Activated T-cell treated with anti-CD3 and anti-CD28 coated beads for 1 hour (primary cell): Measurements from ENCODE around the gene ZNF768.
"Not testable (repeated sequence)": the region's sequence is repeated elsewhere in the genome, so short reads cannot be mapped to it uniquely, and the experiment has no call there.

Experiments used
- DNase-seq: peaks from one replicate; pipeline ENCODE4 v3.0.0-alpha.2; 2020; ENCODE audit warnings: low read depth

Gene ZNF768

DNA sequence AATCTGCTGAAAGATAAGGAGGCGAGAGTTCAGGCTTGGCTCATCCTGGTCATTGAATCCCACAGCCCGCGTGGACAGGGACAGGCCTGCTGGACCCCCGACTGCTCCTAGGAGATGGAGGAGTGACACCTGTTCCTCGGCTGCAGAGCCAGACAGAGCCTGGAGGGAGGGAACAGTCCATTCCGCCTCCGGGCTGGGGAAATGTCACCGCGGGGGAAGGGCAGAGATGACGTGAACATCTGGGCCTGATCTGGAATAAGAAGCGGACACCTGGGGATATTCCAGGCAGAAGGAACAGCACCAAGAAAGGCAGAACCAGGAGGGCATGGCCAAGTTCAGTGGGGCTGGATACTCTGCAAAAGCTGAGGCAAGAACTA, 6.8 kb upstream of the ZNF768 start:
- DNase-seq = no peak

DNA sequence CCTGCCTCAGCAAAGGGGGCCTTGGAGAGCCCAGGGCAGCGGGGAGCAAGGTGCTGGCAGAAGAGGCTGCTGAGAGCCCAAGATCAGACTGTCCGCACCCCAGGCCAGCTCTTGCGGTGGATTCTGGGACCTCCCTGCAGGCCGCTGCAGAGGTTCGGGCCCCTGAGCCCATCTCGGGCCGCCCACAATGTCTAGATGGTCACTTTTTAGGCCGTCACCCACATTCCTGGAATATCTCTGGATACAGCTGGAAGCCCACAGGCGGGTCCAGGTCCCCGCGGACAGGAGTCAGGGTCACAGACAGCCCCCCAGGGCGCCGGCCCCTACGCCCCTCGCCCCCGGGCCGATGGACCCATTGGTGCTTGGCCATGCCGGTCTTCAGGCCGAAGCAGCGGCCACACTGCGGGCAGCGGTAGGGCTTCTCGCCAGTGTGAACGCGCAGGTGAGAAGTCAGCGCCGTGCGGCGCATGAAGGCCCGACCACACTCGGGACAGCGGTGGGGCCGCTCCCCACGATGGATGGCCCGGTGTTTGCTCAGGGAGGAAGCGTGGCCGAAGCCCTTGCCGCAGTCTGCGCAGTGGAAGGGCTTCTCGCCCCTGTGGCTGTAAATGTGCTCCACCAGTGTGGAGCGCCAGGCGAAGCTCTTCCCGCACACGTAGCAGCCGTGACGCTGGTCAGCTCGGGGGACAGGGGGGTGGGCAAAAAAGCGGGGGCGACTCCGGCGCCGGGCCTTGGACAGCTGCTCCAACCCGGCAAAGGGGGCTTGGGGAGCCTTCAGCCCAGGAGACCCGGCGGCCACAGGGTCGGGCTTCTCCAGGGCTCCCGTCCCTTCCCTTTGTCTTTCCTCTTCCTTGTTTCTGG, 6.1 kb upstream of the ZNF768 start:
- no peak for DNase-seq

DNA sequence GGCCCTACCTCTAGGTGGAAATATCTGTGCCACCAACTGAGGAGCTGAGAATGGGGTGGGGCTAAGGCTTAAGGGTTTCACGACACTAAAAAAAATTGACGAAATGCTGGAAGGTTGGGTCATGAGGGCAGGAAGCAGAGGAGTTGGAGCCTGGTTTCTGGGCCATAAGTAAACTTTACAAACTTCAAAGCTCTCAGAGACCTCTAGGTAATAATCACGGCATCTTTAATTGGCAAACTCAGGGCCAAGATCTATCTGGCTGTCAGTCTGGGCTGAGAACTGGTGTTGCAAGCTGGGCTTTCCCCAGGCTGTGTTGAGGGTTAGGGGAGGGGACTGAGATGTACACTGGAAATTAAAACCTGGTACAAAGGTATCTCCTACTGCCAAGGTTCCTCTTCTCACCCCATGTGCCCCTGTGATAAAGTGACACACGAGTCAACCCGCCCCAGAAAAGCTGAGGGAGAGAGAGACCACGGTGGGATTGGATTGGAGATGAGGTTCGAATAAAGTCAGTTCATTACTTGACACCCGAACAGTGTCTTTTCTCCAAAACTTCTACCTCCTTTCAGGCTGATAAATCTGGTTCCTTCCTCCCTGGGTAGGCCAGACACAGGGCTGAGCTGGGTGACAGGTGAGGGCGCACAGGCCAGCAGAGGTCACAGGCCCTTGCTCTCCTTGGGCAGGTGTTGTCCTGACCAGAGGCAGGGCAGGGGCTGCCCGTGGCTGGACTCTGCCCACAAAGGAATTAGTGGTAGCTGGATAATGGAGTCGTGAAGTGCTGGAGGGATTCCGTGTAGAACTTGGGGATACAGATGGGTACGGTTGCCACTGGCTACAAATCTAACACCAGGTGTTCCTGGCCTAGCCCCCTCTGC, 4.0 kb upstream of the ZNF768 start:
- DNase-seq = no peak

DNA sequence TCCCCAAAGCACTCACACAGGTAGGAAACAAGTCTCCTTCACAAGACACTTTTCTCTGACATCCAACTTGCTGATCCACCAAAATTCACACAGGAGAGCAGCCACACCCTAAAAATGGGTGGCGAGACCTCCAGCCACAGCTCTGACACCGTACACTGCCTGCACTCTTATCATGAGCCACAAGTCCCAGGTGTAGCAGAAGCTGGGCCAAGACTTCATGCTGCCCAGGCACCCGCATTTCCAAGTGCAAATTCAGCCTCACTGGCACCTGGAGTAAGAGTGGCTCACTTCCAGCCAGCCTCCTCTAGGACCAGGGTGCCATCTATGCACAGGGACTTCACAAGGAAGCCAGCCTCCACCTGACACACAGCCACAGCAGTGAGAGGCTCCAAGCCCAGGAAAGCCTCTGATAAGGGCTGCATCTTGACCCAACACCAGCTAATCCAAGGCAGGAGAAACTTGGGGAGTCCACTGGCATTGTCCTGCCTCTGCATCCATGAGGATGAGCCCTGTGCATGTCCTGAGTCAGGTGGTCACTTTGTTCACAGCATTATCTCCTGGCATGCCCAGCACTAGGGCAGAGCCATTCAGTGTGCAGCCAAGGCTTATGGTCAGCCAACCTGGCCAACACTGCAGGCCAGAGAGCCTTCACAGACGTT, 2.6 kb upstream of the ZNF768 start:
- no peak for DNase-seq

DNA sequence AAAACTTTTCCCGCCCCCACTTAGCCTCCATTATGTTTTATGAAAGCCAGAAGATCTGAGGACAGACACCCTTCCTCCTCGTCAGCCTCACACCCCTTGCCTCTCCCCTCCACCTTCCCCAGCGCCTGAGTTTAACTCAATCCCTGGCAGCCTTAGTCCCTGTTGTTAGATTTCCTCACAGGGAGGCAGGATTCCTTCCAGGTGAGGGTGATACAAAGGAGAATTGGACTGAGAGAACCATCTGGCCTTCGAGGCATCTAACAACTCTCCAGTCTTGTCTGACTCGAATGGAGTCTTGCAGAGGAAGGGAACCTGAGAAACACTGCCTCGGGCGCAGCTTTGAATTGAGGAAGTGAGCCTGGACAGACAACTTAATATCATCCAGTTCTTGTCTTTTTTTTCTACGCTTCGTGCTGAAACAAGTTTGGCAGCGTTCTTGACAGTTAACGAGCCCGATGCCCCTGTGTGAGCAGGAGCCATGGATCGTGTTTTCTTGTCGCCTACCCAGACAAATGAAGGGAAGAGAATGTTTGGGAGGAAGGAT, 1.3 kb upstream of the ZNF768 start:
- no peak for DNase-seq

DNA sequence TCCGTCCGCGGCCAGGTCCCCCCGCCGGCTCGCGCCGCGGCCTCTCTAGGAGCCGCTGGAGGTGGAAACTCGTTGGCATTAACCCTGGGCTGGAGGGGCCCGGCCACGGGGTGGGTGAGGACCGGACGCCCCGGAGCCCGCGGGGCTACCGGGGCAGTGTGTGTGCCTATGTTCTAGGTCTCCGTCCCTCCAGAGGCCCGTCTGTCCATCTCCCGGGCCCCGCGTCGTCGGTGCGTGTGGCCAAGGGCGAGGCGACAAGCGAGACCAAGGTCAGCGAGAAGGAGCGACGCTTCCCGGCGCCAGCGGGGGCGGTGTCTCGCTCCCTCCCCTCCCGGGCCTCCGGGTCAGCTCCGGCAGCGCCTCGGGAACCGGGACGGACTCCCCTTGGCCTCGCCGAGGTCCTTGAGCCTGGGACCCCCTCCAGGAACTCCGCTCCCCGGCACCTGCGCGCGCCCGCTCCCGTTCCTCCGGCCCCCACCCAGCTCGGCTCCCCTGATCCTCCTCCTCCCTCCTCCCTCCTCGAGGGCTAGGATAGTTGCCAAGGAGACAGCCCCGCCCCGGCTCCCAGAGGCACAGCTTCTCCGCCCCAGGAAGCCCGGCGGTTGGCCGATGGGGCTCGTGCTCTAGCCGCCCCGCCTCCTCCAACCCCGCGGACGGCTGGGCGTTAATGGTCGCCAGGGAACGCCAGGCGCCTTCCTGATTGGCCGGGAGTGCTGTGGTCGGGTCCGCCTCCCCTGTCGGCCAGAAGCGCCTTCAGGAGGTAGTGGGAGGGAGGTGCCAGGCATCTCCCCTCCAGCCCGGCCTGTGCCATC, 663 bp upstream of the ZNF768 start:
- peak; percentile 76 for DNase-seq

DNA sequence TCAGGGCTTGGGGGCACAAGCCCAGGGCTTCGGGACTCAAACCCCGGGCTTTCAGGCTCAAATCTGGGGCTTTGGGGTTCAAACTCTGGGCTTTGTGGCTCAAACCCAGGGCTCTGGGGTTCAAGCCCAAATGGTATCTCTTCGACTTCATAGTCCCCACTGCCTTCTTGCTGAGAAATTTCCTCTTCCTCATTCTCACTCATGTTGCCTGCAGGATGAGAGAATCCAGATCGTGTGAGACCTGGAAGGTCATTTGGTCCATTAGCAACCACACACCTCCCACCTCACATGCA, 576 bp downstream of the ZNF768 start:
- no peak for DNase-seq

DNA sequence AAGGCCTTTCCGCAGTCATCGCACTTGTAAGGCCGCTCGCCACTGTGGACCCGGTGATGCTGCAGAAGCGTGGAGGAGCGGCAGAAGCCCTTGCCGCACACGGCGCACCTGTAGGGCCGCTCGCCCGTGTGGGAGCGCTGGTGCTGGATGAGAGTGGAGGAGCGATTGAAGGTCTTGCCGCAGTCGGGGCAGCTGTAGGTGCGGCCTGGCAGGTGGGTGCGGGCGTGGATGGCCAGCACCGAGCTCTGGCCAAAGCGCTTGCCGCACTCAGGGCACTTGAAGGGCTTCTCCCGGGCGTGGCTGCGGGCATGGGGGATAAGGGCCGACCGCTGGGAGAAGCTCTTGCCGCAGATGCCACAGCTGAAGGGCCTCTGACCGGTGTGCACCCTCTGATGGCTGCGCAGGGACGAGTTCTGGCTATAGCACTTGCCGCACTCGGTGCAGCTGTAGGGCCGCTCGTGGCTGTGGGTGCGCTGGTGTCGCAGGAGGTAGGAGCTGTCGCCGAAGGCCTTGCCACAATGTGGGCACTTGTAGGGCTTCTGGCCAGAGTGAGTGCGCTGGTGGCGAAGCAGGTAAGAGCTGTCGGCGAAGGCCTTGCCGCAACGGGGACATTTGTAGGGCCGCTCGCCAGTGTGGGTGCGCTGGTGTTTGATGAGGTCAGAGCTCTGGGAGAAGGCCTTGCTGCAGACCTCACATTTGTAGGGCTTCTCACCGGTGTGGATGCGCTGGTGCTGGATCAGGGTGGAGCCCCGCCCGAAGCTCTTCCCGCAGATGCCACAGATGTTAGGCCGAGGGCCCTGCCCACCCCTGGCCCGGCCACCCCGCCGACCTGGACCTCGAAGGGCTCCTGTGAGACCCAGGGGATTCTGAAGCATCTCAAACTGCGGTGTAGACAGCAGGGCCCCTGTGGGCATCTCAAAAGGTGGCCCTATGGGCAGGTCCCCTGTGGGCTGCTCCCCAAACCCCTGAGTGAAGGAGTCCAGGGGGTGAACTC, 1.5 kb downstream of the ZNF768 start:
- DNase-seq = no peak

DNA sequence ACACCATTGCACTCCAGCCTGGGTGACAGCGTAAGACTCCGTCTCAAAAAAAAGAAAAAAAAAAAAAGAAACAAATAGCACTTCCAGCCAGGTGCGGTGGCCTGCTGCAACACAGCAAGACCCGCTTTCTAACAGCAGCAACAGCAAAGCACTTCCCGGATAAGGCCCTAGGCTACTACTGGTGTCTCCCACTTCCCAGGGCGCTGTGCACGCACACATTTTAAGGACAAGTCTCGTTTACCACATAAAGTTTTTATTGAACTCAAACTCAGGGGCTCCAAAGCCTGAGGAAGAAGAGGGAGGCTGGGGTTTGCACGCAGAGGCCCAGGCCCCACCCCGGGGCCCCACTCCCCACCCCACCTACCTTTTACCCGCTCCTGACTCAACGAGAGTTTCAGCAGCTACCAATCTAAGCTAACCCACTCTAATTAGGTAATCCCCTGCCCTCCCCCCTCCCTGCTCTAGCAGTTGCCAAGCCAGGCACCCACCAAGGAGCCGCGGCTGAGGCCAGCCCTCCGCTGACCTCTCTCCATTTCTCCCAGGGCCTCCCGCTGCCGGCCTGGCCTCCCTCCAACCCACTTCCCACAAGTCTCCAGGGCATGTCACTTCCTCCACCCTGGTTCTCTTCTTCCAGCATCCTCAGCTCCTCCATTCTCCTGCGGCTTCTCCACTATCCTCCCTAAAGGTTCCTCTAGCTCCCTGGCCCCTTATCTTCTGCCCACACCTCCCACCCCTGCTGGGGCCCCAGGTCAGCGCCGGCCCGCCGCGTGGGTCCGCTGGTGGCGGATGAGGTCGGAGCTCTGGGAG, 2.4 kb downstream of the ZNF768 start:
- no peak for DNase-seq

DNA sequence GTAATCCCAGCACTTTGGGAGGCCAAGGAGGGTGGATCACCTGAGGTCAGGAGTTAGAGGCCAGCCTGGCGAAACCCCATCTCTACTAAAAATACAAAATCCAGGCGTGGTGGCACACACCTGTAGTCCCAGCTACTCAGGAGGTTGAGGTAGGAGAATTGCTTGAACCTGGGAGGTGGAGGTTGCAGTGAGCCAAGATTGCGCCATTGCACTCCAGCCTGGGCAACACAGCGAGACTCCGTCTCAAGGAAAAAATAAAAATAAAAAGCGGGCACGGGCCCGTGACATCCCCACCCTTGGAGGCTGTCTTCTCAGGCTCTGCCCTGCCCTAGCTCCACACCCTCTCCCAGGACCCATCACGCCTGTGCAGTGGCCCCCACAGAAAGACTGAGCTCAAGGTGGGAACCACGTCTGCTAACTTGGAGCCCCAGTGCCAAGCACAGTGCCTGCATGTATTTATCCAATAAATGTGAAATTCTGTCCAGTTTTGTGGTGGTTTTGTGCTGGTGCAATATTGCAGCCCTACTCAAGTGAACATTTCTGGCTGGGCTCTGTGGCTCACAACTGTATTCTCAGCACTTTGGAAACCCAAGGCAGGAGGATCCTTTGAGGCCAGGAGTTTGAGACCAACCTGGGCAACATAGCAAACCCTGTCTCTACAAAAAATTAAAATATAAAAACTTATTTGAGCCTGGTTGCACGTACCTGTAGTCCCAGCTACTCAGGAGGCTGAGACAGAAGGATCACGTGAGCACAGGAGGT, 3.5 kb downstream of the ZNF768 start:
- DNase-seq = not testable (repeated sequence)

DNA sequence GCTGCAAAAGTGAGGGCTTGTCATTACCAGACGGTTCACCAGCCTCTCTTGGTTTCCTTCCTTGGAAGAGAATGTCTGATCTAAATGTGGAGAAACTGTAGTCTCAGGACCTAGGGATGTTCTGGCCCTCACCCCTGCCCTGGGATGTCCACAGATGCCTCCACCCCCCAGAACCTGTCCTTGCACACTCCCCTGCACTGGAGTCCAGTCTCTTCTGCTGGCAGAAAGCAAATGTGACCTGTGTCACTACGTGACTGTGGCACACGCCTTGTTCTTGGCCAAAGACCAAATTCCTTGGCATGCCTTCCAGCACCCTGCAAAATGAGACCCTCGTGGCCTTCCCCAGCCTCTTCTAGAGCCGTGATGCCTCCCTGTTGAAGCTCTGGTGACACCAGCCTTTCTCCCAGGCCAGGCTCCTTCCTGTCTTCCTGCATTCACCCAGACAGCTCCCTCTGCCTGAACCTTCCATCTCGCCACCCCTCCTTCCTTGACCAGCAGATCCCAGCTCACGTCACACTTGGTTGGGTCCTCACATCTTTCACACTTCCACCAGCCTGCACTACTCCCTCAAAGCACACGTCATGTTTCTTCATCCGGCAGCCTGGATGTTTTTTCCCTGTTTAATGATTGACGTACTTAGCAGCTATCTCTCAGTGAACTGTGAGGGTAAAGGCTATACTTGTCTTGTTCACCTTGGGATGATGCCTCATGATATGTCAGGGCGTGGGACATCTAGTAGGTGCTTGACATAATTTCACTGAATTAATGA, 4.3 kb downstream of the ZNF768 start:
- no peak for DNase-seq

DNA sequence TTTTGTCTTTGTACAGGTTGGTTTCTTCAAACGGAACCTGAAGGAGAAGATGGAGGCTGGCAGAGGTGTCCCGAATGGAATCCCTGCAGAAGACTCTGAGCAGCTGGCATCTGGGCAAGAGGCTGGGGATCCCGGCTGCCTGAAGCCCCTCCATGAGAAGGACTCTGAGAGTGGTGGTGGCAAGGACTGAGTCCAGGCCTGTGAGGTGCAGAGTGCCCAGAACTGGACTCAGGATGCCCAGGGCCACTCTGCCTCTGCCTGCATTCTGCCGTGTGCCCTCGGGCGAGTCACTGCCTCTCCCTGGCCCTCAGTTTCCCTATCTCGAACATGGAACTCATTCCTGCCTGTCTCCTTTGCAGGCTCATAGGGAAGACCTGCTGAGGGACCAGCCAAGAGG, 4.9 kb downstream of the ZNF768 start:
- no peak for DNase-seq

DNA sequence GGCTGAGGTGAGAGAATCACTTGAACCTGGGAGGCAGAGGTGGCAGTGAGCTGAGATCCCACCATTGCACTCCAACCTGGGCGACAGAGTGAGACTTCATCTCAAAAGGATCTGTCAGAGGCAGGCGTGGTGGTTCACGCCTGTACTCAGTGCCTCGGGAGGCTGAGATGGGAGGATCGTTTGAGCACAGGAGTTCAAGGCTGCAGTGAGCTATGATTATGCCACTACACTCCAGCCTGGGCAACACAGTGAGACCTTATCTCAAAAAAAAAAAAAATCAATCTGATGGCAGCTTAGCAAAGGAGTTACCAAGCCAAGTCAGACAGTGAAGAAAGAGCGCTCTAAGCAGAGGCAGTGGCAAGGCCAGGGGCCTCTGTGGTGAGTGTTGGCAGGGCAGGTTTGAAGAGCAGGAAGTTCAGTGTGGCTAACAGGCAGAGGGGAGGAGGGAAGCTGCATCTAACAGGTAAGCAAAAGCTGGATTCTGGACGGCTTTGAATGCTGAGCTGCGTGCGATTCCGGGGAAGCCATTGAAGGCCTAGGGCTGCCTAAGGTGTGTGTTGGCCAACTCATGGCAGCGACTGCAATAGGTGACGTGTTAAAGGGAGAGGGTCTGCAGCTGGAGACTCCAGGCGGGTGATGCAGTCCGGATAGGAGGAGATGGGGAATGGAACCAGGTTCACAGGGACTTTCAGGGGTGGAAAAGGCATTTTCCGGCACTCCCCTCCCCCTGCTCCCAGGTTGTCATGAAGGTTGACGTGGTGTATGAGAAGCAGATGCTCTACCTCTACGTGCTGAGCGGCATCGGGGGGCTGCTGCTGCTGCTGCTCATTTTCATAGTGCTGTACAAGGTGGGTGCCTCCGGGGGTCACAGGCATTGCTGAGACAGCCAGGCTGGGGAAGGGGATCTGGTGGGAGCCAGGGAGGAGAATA, 7.0 kb downstream of the ZNF768 start:
- DNase-seq = no peak

DNA sequence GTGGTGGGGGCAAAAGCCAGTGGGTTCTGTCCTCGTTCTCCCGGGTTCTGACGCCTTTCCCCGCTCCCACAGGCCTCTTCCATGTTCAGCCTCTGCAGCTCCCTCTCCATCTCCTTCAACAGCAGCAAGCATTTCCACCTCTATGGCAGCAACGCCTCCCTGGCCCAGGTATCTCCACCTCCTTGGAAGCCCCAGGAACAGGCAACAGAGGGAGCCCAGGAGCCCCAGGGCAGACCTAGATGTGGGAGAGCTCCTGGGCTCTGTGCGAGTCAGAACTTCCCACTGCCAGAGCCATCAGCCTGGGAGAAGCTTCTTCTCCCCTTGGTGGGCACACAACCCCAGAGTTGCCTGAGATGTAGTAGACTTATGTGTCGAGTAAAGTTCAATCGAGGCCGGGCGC, 7.8 kb downstream of the ZNF768 start:
- DNase-seq = no peak

DNA sequence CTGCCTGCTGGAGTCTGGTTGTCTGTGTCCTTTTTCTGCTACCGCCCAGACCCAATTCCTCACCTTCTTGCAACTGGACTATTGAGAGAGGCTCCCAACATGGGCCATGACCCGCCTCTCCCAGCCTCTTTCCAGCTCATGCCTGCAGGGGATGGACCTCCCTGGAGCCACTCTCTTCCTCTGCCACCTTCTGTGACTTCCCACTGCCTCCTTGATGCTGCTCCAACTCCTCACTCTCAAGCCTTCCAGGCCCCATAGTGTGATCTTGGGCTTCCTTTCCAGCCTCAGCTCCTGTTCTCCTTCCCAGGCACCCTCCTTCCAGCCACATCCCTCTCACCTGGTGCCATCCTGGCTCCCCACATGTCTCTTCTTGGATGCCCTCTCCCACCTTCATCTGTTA, 11.1 kb downstream of the ZNF768 start:
- no peak for DNase-seq

DNA sequence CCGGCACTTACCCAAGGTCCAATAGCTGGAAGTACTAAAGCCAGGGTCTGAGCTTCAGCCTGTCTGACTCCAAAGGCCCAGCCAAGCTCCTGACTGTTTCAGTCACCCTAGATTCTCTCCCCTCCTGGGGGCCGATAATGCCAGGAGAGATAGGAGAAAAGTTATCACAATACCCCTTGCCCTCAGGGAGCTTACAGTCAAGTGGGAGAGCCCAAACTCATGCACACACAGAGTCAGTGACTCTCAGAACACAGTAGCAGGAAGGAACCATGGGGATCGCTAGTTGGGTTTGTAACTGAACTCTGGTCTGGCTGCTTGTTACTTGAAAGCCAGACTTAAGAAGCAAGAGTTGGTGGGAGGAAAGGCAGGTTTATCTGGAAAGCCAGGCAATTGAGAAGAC, 14.9 kb downstream of the ZNF768 start:
- no peak for DNase-seq

DNA sequence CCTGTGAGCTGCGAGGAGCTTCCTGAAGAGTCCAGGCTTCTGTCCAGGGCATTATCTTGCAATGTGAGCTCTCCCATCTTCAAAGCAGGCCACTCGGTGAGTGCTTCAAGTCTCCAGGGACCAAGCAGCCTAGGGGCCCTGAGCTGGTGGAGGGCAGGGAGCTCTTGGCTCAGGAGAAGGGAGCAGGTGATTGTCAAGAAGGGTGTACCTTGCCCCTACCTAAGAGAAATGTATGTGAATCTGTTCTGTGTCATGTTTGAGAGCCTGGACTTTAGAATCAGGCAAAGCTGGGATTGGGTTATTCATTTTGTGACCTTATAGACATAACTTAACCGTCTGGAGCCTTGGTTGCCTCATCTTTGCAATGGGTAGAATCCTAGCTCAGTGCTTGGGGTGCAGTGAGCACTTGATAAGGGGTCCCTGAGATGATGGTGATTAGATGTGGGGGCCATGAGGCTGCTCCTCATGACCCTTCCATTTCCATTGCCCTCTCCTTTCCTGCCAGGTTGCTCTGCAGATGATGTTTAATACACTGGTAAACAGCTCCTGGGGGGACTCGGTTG, 15.9 kb downstream of the ZNF768 start:
- DNase-seq = no peak
